ENCODE data around the gene DLK1. TPM values are rescaled to one million over a fixed set of nuclear protein-coding genes. Genes with fewer than 3 reads are reported as not detected.

Gene DLK1
- total and polyA plus RNA-seq, 12 donors: 1.3 to 35.0 (median 7.3) TPM

GRCh38 chr14:100723135-100723829 lies 3.4 kb upstream of the DLK1 start:
- no peaks in the 10 kb centered on the region for H3K36me3 ChIP-seq
- no peaks in the 10 kb centered on the region for H3K9me3 ChIP-seq
- ATAC-seq (no peak), DNase-seq (no peak)
- TF ChIP-seq, protein P1, sequence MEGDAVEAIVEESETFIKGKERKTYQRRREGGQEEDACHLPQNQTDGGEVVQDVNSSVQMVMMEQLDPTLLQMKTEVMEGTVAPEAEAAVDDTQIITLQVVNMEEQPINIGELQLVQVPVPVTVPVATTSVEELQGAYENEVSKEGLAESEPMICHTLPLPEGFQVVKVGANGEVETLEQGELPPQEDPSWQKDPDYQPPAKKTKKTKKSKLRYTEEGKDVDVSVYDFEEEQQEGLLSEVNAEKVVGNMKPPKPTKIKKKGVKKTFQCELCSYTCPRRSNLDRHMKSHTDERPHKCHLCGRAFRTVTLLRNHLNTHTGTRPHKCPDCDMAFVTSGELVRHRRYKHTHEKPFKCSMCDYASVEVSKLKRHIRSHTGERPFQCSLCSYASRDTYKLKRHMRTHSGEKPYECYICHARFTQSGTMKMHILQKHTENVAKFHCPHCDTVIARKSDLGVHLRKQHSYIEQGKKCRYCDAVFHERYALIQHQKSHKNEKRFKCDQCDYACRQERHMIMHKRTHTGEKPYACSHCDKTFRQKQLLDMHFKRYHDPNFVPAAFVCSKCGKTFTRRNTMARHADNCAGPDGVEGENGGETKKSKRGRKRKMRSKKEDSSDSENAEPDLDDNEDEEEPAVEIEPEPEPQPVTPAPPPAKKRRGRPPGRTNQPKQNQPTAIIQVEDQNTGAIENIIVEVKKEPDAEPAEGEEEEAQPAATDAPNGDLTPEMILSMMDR (IDR thresholded peaks at IDR 0.05): no peak
- H3K27me3 ChIP-seq: peaks cover 15 to 97% (median 81%) of the 10 kb centered on the region in 7 donors
- H3K27ac ChIP-seq: no peak overlapping the region
- H3K4me3 ChIP-seq: no peak overlapping the region
- intact Hi-C loops (cut with DNase I): loop anchor here in 1 of 10 donors (10.0 kb wide), 1 partner anchor 512 kb away; no protein-coding TSS in a partner anchor
- H3K4me1 ChIP-seq: no peaks in the 10 kb centered on the region
- WGBS, 2 donors: 32 to 37% methylated on average over 21 of the region's 21 CpGs

DNA sequence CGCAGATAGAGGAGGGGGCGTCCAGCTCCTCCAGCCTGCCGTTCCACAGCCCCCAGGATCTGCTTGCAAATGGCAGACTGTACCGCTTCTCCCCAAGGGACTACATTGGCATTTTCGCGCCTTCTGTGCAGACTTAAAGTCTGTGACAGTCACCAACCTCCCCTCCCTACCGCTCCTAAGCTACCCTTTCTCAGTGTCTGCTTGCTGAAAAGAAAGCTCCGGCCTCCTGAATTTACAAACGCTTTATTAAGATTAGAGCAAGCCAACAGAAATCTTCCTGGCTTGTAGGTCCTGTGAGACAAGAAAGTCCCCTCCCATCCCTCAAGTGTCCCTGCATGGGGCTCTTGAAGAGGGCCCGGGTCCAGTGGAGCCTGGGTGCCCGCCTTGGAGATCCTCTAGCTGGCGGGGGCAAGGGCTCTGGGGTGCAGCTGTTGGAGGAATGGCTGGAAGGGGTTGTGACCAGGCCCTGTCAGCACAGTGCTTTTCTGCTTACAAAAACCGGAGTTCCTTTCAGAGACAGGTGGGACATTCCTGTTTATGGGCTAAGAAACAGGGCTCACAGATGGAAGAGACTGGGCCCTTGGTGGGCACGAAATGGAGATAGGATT lies 2.8 kb upstream of the DLK1 start:
- TF ChIP-seq, protein P1 (IDR thresholded peaks at IDR 0.05): no peak
- ATAC-seq (no peak), DNase-seq (no peak)
- Histone ChIP-seq H3K4me3 (no peak overlapping the region), H3K27me3 (peaks cover 15 to 97% (median 82%) of the 10 kb centered on the region in 7 donors), H3K9me3 (no peaks in the 10 kb centered on the region), H3K27ac (no peak overlapping the region), H3K36me3 (no peaks in the 10 kb centered on the region), H3K4me1 (no peaks in the 10 kb centered on the region)
- intact Hi-C loops (cut with DNase I): loop anchor here in 1 of 10 donors (10.0 kb wide), 1 partner anchor 511 kb away; no protein-coding TSS in a partner anchor
- WGBS, 2 donors: 56 to 61% methylated on average over 12 to 14 of the region's 14 CpGs

DNA sequence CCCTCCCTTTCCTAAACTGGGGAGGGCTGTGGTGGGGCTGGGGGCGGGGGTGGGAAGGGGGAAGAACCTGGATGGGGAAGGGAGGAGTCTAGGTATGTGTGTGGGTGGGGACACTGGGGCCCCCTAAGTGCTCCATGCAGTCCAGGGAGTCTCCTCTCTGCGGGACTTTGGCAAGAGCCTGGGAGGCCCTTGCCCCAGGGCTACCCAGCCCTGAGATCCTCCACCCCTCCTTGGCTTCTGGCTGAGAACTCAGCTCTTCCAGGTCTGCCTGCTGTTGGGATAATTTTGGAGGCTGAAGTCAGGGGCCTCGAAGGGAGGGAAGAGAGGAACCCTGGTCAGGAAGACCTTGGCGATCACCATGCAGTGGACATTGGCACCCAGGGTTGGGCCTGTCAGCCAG lies 2.2 kb upstream of the DLK1 start:
- ATAC-seq (no peak), DNase-seq (no peak)
- Histone ChIP-seq H3K36me3 (no peaks in the 10 kb centered on the region), H3K27me3 (peaks cover 15 to 97% (median 82%) of the 10 kb centered on the region in 7 donors), H3K4me1 (no peaks in the 10 kb centered on the region), H3K4me3 (no peak overlapping the region), H3K27ac (no peak overlapping the region), H3K9me3 (no peaks in the 10 kb centered on the region)
- intact Hi-C loops (cut with DNase I): loop anchor here in 1 of 10 donors (10.0 kb wide), 1 partner anchor 510 kb away; no protein-coding TSS in a partner anchor
- WGBS, 2 donors: 89 to 91% methylated on average over 4 of the region's 4 CpGs
- TF ChIP-seq, protein P1 (IDR thresholded peaks at IDR 0.05): no peak

DNA sequence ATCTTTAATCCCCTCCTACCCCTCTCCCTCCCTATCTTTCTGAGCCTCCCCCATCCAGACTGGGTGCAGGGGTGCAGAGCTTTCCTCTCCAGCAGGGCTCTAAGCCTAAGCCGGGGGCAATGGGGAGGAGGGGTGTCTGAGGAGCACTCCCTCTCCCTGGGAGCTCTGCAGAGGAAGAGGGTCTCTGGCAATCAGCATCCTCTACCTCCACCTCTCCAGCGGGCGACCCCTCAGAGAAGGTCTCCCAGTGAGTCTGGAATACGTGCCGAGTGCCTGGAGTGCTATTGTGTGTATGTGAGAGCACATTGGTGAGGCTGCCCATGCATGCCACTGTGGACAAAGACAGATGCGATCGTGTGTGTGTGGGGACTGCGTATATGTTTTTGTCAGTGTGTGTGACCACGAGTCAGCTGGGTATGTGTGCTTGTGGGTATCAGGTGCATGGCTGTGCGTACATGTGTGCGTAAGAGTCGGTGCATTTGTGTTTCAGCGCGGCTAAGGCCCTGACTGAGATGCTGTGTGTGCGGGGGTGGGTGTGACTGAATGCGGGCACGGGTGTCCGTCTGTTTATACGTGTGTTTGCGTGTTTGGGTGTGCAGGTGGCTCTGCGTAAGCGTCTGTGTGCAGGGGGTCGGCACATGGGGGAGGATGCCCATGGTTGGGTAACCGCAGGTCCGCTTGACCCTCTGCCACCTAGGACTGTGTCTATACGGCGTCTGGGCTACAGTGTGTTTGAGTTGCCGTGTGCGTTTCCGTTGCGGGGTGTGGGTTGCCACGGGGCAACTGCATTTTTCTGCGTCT lies 905 bp upstream of the DLK1 start:
- no peak for DNase-seq
- intact Hi-C loops (cut with DNase I): loop anchor here in 1 of 10 donors (10.0 kb wide), 1 partner anchor 509 kb away; no protein-coding TSS in a partner anchor
- peaks cover 15 to 97% (median 94%) of the 10 kb centered on the region in 7 donors for H3K27me3 ChIP-seq
- ATAC-seq: no peak
- no peaks in the 10 kb centered on the region for H3K36me3 ChIP-seq
- H3K4me1 ChIP-seq: no peaks in the 10 kb centered on the region
- no peaks in the 10 kb centered on the region for H3K9me3 ChIP-seq
- no peak overlapping the region for H3K4me3 ChIP-seq
- WGBS, 2 donors: 80 to 83% methylated on average over 33 of the region's 33 CpGs
- H3K27ac ChIP-seq: no peak overlapping the region
- TF ChIP-seq, protein P1 (IDR thresholded peaks at IDR 0.05): no peak
